ENCODE data around the gene PPT1.

DNA sequence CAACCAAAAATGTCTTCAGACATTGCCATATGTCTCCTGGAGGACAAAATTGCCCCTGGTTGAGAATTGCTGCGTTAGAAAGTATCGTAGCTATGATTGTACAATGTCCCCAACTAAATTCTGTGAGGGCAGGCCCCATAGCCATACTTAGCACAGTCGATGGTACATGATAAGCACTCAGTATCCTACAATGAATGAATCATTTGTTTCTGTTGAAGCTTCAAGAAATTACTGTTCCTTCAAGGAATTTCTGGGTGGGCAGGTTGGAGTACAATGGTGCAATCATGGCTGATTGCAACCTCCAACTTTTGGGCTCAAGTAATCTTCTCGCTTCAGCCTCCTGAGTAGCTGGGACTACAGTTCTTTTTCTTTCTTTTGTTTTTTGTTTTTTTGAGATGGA is 51.9 kb downstream of the PPT1 start:
- TF ChIP-seq POLR2A (IDR thresholded peaks at IDR 0.05) (no peak), POLR2AphosphoS5 (IDR thresholded peaks at IDR 0.05; ENCODE audit: insufficient read depth in 1 of 2, low read depth in 1 of 2) (no peak)
- TF ChIP-seq, protein P1, sequence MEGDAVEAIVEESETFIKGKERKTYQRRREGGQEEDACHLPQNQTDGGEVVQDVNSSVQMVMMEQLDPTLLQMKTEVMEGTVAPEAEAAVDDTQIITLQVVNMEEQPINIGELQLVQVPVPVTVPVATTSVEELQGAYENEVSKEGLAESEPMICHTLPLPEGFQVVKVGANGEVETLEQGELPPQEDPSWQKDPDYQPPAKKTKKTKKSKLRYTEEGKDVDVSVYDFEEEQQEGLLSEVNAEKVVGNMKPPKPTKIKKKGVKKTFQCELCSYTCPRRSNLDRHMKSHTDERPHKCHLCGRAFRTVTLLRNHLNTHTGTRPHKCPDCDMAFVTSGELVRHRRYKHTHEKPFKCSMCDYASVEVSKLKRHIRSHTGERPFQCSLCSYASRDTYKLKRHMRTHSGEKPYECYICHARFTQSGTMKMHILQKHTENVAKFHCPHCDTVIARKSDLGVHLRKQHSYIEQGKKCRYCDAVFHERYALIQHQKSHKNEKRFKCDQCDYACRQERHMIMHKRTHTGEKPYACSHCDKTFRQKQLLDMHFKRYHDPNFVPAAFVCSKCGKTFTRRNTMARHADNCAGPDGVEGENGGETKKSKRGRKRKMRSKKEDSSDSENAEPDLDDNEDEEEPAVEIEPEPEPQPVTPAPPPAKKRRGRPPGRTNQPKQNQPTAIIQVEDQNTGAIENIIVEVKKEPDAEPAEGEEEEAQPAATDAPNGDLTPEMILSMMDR (IDR thresholded peaks at IDR 0.05) = no peak

Measured in vagina (tissue), 2 donors.